ENCODE data around the gene AGR2.
"Not testable (repeated sequence)": the region's sequence is repeated elsewhere in the genome, so short reads cannot be mapped to it uniquely, and the experiment has no call there.

AGR2 gene

GRCh38 chr7:16804674-16805439 is at the start of gene AGR2:
AGR2 (minus strand) TSS chr7:16804999; CDS start chr7:16801796, 3,203 bp downstream.
- DNase-seq (ENCODE audit: low read depth in 3 of 3) = no peak

DNA sequence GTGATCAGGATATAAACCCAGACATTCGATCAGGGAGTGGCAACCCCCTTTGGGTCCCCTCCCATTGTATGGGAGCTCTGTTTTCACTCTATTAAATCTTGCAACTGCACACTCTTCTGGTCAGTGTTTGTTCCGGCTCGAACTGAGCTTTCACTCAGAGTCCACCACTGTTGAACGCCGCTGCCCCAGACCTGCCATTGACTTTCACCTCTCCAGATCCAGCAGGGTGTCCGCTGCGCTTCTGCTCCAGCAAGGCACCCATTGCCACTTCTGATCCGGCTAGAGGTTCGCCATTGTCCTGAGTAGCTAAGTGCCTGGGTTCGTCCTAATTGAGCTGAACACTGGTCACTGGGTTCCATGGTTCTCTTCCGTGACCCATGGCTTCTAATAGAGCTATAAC is 48.4 kb upstream of the AGR2 start:
- DNase-seq (ENCODE audit: low read depth in 3 of 3) = not testable (repeated sequence)

GRCh38 chr7:16851829-16852228 is 47.0 kb upstream of the AGR2 start:
- DNase-seq (ENCODE audit: low read depth in 3 of 3) = no peak

- no peak for DNase-seq (ENCODE audit: low read depth in 3 of 3)
These were observed 46.0 kb upstream of the AGR2 start for GRCh38 chr7:16850614-16851466.

DNA sequence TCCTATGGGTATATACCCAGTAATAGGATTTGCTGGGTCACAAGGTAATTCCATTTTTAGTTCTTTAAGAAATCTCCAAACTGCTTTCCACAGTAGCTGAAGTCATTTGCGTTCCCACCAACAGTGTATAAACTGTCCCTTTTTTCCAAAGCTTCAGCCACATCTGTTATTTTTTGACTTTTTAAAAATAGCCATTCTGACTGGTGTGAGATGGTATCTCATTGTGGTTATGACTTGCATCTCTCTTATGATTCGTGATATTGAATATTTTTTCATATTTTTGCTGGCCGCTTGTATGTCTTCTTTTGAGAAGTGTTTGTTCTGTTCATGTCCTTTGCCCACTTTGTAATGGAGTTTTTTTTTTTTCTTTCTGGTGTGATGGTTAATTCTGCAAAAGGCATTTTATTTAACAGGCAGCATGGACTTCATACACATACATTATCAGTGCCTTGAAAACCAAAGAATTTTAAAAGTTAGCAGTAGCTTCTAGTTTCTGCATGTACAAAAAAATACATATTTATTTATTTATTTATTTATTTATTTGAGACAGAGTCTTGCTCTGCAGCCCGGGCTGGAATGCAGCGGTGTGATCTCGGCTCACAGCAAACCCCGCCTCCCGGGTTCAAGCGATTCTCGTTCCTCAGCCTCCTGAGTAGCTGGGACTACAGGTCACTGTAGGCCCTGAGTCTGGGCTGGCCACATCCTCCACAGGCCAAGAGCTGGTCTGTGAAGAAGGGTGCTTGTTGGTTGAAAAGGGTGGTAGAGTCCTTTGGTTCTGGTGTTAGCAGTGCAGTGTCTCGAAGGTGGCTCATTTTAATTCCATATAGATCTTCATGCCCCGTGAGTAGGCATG is 44.7 kb upstream of the AGR2 start:
- no peak for DNase-seq (ENCODE audit: low read depth in 3 of 3)

GRCh38 chr7:16847381-16847860 is 42.6 kb upstream of the AGR2 start:
- DNase-seq (ENCODE audit: low read depth in 3 of 3) = no peak

DNA sequence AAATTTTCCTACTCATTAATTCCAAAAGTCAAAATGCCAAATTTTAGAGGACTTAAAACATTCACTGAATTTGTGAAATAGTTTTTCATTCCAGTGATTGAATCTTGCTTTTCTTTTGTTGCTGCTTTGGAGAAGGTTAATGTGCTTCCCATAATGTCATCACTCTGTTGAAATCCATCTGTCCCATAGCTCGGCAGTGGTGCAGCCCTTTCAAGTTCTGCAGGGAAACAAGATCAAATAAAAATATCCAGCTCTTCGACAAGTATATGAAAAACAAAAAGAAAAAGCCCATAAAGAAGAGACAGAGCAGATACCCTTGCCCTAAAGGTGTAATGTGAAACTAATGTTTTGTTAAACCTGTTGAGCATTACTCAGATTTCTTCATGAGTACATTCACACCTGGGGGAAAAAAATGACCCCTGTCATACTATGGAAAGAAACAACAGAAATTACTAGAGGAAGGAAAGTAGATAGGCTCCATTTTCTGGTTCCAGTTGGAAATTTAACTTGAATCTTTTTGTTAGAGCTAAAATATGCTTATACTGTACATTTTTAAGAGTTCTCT is 41.9 kb upstream of the AGR2 start:
- DNase-seq (ENCODE audit: low read depth in 3 of 3) = no peak

DNA sequence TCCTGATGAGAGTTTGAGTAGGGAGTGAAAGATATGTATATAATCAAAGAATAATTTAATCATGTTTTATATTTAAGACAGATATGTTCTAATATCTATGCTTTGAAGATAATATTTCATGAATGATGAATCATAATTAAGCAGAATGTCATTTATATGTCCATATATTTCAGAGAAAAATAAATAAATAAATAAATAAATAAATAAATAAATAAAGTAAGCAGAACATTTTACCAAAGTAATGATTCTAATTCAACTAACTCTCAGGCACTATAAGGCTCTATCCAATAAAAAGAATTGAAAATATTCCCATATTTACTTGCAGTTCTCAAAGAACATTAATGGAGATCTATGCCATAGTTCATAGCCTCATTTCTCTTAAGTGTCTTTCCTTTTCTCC is 40.9 kb upstream of the AGR2 start:
- DNase-seq (ENCODE audit: low read depth in 3 of 3) = no peak

- DNase-seq (ENCODE audit: low read depth in 3 of 3) = no peak
These were observed 36.9 kb upstream of the AGR2 start for GRCh38 chr7:16841681-16842080.

GRCh38 chr7:16840094-16840493 is 35.3 kb upstream of the AGR2 start:
- DNase-seq (ENCODE audit: low read depth in 3 of 3) = no peak

- no peak for DNase-seq (ENCODE audit: low read depth in 3 of 3)
These were observed 34.8 kb upstream of the AGR2 start for GRCh38 chr7:16839646-16840045.

GRCh38 chr7:16838891-16839290 is 34.1 kb upstream of the AGR2 start:
- no peak for DNase-seq (ENCODE audit: low read depth in 3 of 3)

DNA sequence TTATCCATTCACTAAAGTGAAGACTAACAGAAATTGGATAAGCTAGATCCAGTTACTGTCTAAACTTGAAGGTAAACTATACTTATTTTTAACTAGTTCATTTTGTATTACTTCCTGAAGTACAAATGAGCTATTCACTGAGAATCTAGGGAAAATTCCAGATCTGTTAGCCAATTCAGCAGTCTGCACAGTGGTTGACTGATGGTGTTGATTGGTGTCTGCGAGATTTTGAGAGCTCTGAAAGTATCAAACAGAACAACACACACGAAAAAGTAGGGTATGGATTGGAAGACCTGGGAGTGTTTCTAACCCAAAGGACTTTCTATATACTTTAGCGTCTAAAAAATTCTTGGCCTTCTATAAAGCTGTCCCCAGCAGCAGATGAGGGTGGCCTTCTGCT is 33.6 kb upstream of the AGR2 start:
- DNase-seq (ENCODE audit: low read depth in 3 of 3) = no peak

DNA sequence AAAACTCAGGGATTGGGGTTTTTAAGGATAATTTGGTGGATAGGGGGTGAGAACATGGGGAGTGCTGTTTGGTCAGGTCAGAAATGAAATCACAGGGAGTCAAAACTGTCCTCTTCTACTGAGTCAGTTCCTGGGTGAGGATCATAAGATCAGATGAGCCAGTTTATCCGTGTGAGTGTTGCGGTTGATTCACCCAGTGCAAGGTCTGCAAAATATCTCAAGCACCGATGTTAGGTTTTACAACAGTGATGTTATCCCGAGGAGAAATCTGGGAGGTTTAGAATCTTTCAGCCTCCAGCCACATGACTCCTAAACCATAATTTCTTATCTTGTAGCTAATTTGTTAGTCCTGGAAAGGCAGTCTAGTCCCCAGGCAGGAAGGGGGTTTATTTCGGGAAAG is 31.7 kb upstream of the AGR2 start:
- no peak for DNase-seq (ENCODE audit: low read depth in 3 of 3)

GRCh38 chr7:16833373-16833772 is 28.6 kb upstream of the AGR2 start:
- DNase-seq (ENCODE audit: low read depth in 3 of 3) = no peak

GRCh38 chr7:16826060-16826459 is 21.3 kb upstream of the AGR2 start:
- no peak for DNase-seq (ENCODE audit: low read depth in 3 of 3)

DNA sequence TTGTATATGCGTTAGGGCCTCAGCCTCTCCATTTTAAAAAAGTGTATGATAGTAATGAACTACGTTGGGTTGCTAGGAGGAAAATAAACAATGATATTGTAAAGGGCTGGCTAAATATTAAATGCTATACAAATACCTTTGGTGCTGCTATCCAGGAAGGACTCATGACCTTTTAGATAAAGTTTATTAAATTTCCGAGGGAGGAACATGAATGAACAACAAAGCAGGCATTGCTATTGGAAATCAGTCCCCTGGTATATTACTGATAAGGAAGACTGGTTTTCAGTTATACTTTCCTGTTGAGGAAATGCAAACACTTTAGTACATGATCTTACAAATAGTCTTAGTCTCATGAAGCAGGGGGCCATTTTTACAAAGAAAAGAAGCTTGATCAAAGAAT is 17.2 kb upstream of the AGR2 start:
- DNase-seq (ENCODE audit: low read depth in 3 of 3) = no peak

DNA sequence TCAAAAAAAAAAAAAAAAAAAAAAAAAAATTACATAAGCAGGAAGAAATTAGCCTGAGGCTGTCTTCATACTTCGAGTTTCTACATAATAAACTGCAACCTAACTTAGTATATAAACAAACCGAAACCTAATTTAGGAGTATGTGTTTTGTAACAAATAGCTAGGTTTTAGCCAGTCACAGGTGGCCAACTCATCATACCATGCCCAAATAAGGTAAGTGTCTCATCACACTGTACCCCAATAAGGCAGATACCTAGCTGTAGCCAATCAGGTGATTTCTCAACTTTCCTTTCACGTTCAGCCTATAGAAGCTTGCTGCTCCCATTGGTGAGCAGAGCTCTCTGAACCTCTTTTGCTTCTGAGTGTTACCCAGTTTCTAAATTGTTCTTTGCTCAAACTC is 13.9 kb upstream of the AGR2 start:
- no peak for DNase-seq (ENCODE audit: low read depth in 3 of 3)

- DNase-seq (ENCODE audit: low read depth in 3 of 3) = no peak
These were observed 12.7 kb upstream of the AGR2 start for GRCh38 chr7:16817536-16817935.

DNA sequence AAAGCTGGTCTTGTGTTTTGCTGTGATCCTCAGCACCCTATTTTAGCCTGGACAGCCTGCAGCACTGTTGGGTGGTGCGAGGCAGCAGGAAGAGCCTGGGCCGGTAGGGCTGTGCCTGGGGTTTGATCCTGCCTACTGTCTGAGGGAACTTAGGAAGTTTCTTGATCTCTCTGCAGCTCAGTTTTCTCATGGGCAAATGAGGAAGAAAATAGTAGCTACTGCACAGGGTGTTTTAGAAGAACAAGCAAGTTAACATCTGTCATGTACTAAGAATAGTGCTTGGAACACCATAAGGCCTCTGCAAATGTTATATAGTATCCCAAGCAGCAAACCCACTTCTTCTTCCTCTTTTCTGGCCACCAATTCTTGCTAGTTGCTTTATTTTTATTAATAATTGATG is 12.0 kb upstream of the AGR2 start:
- no peak for DNase-seq (ENCODE audit: low read depth in 3 of 3)

DNA sequence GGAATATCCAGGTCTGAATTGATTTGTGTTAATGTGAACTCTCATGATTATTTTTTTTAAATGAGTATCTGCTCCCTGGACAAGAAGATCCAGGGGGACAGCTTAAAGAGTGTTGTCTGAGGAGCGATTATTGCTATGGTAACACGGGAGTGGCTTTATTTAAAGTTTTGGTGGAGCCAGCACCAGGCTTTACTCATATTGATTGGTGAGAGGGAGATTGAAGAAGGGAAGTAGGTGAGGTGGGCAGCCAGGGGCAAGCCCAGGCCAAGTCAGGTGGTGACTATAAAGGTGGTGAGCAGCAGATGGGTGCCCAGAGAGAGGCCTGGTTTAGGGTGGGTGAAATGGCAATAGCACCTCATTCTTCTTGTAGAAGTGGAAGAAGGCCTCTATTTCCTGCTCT is 10.2 kb upstream of the AGR2 start:
- DNase-seq (ENCODE audit: low read depth in 3 of 3) = no peak

- DNase-seq (ENCODE audit: low read depth in 3 of 3) = no peak
These were observed 8.4 kb upstream of the AGR2 start for GRCh38 chr7:16813232-16813616.

Measured in stimulated activated CD4-positive, alpha-beta T cell treated with anti-CD3 and anti-CD28 coated beads, TNF-alpha, amount 100 ng/mL, for 24 hours (primary cell).